MCF 10A (cell line): Measurements from ENCODE around the gene RAVER2. TPM values are rescaled to one million over a fixed set of nuclear protein-coding genes. Genes with fewer than 3 reads are reported as not detected.
A peak's percentile ranks its signal among the peaks of the same experiment; 100 is the strongest.
"Not testable (repeated sequence)": the region's sequence is repeated elsewhere in the genome, so short reads cannot be mapped to it uniquely, and the experiment has no call there.

ENCODE experiments used
- BruUV-seq: library from RNA; stranded (reverse); fragments of 400-500 nt; replicated peaks from 2 replicates; lab custom pipeline; 2021; lab: Mats Ljungman, UMichigan
- CTCF ChIA-PET: fragments of 300-600 bp; sonication (Branson Sonifier 250); formaldehyde crosslinking; extraction: SDS; loops from one replicate; lab custom pipeline; 2021; ENCODE audit warnings: antibody characterized with exemption, inconsistent platforms; lab: Yijun Ruan, JAX
- POLR2A ChIA-PET: fragments of 300-600, 350-650 bp; sonication (Branson Sonifier 250); formaldehyde crosslinking; extraction: SDS; loops from one replicate; lab custom pipeline; 2020; ENCODE audit warnings: antibody characterized with exemption, inconsistent platforms; lab: Yijun Ruan, JAX
- DNase-seq: peaks from one replicate; pipeline ENCODE4 v3.0.0-alpha.2; 2018; ENCODE audit not compliant: unreplicated experiment
- H3K27ac Mint-ChIP-seq: one replicate; pipeline ENCODE4 v1.8.0; 2022; ENCODE audit warnings: mild to moderate bottlenecking, low read depth, mixed read lengths; ENCODE audit not compliant: unreplicated experiment
- H3K27me3 Mint-ChIP-seq: one replicate; pipeline ENCODE4 v1.8.0; 2022; ENCODE audit warnings: mixed read lengths; ENCODE audit not compliant: insufficient read depth, unreplicated experiment
- H3K36me3 Mint-ChIP-seq: one replicate; pipeline ENCODE4 v1.8.0; 2022; ENCODE audit warnings: mild to moderate bottlenecking, moderate library complexity, mixed read lengths; ENCODE audit not compliant: insufficient read depth, unreplicated experiment
- H3K4me1 Mint-ChIP-seq: one replicate; pipeline ENCODE4 v1.8.0; 2022; ENCODE audit warnings: mixed read lengths; ENCODE audit not compliant: insufficient read depth, unreplicated experiment
- H3K4me3 Mint-ChIP-seq: one replicate; pipeline ENCODE4 v1.8.0; 2022; ENCODE audit warnings: mild to moderate bottlenecking, moderate library complexity, mixed read lengths; ENCODE audit not compliant: unreplicated experiment
- H3K9me3 Mint-ChIP-seq: one replicate; pipeline ENCODE4 v1.8.0; 2022; ENCODE audit warnings: mixed read lengths; ENCODE audit not compliant: unreplicated experiment
- intact Hi-C: fragments of 100-400 bp; cut with micrococcal nuclease; formaldehyde crosslinking; loops from 2 replicates; pipeline ENCODE4 v1.14.1; 2022
- total RNA-seq: library from RNA; stranded (reverse); gene quantifications from 2 replicates; pipeline ENCODE4 v1.2.3, GENCODE V29; 2022
- TF ChIP-seq, protein P1 (sequence below): fragments of 200-600 bp; IDR thresholded peaks from one replicate; pipeline ENCODE4 v1.8.0; 2022; ENCODE audit warnings: antibody characterized with exemption, mild to moderate bottlenecking; ENCODE audit not compliant: unreplicated experiment

Gene RAVER2
- total RNA-seq, 1 experiment from 2014 or later: 5.9 TPM

DNA sequence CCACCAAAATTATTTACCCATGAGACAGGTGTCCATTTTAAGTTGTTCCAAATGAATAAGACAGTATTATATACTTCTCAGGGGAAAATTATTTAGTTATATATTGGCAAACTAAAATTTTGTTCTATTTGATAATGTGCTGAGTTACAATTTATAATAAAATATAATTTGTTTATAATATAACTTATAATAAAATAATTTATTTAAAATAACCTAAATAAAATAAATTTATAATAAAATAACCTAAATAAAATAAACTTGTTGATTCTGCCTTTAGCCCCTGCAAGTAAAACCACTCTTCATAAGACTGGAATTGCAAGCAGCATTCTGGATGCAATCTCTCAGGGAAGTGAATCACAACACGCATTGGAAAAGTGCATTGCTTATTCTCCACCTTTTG is 69.6 kb downstream of the RAVER2 start:
- TF ChIP-seq, protein P1, sequence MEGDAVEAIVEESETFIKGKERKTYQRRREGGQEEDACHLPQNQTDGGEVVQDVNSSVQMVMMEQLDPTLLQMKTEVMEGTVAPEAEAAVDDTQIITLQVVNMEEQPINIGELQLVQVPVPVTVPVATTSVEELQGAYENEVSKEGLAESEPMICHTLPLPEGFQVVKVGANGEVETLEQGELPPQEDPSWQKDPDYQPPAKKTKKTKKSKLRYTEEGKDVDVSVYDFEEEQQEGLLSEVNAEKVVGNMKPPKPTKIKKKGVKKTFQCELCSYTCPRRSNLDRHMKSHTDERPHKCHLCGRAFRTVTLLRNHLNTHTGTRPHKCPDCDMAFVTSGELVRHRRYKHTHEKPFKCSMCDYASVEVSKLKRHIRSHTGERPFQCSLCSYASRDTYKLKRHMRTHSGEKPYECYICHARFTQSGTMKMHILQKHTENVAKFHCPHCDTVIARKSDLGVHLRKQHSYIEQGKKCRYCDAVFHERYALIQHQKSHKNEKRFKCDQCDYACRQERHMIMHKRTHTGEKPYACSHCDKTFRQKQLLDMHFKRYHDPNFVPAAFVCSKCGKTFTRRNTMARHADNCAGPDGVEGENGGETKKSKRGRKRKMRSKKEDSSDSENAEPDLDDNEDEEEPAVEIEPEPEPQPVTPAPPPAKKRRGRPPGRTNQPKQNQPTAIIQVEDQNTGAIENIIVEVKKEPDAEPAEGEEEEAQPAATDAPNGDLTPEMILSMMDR: no peak
- DNase-seq: no peak
- Mint-ChIP-seq H3K27ac (no peak overlapping the region), H3K4me3 (no peak overlapping the region), H3K9me3 (no peaks in the 10 kb centered on the region), H3K36me3 (no peaks in the 10 kb centered on the region), H3K4me1 (no peaks in the 10 kb centered on the region), H3K27me3 (no peaks in the 10 kb centered on the region)
- POLR2A ChIA-PET: no interaction called here
- CTCF ChIA-PET: interaction anchor here (0.6 kb wide), 1 partner anchor 111 kb away, joined by 4 read pairs; no protein-coding TSS in a partner anchor
- no TSS peak for BruUV-seq
- intact Hi-C loops: no loop called here

DNA sequence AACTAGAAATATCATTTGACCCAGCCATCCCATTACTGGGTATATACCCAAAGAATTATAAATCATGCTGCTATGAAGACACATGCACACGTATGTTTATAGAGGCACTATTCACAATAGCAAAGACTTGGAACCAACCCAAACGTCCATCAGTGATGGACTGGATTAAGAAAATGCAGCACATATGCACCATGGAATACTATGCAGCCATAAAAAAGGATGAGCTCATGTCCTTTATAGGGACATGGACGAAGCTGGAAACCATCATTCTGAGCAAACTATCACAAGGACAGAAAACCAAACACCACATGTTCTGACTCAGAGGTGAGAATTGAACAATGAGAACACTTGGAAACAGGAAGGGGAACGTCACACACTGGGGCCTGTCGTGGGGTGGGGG is 72.5 kb downstream of the RAVER2 start:
- not testable (repeated sequence) for H3K9me3 Mint-ChIP-seq, H3K4me3 Mint-ChIP-seq, BruUV-seq

DNA sequence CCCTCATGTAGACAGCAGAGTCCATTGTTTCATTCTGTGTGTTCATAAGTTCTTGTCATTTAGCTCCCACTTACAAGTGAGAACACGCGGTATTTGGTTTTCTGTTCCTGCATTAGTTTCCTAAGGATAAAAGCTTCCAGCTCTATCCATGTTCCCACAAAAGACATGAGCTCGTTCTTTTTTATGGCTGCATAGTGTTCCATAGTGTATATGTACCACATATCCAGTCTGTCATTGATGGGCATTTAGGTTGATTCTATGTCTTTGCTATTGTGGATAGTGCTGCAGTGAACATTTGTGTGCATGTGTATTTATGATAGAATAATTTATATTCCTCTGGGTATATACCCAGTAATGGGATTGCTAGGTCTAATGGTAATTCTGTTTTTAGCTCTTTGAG is 75.7 kb downstream of the RAVER2 start:
- CTCF ChIA-PET, BruUV-seq, H3K36me3 Mint-ChIP-seq, H3K27me3 Mint-ChIP-seq, H3K4me3 Mint-ChIP-seq, H3K9me3 Mint-ChIP-seq, DNase-seq, H3K27ac Mint-ChIP-seq: not testable (repeated sequence)
- intact Hi-C loops: loop anchor here (5.0 kb wide), 1 partner anchor 473 kb away; no protein-coding TSS in a partner anchor
- peaks cover 18% of the 10 kb centered on the region for H3K4me1 Mint-ChIP-seq
- POLR2A ChIA-PET: interaction anchor here (1.1 kb wide), 1 partner anchor 12 kb away, joined by 5 read pairs; no protein-coding TSS in a partner anchor

More for the DNA sequence above, 72.5 kb downstream of the RAVER2 start:
- H3K36me3 Mint-ChIP-seq, H3K4me1 Mint-ChIP-seq, DNase-seq, CTCF ChIA-PET, H3K27ac Mint-ChIP-seq, POLR2A ChIA-PET, H3K27me3 Mint-ChIP-seq, intact Hi-C loops: not testable (repeated sequence)

DNA sequence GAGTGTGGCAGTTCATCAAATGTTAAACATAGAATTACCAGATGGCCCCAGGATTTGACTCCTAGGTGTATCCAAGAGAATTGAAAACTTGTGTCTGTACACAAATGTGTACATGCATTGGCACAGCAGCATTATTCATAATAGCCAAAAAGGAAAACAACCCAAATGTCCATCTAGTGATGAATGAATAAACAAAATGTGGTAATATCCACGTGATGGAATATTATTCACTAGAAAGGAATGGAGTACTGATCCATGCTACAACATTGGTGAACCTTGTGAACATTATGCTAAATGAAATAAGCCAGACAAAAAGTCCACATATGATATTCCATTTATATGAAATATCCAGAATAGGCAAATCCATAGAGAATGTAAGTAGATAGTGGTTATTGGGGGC is 77.7 kb downstream of the RAVER2 start:
- ChIA-PET POLR2A (interaction anchor here (1.3 to 2.1 kb wide), 2 partner anchors 53 to 77 kb away, joined by 3 to 10 read pairs; no protein-coding TSS in a partner anchor), CTCF (interaction anchor here (0.9 to 3.6 kb wide), 13 partner anchors 11 to 554 kb away, joined by 3 to 36 read pairs (median 7); no protein-coding TSS in a partner anchor)
- Mint-ChIP-seq H3K4me1 (peaks cover 18% of the 10 kb centered on the region), H3K4me3 (no peak overlapping the region), H3K27me3 (no peaks in the 10 kb centered on the region), H3K27ac (peak overlapping the region; percentile 17), H3K9me3 (no peaks in the 10 kb centered on the region), H3K36me3 (peaks cover 7% of the 10 kb centered on the region)
- DNase-seq: peak; percentile 34
- TF ChIP-seq, protein P1: no peak
- no TSS peak for BruUV-seq
- intact Hi-C loops: loop anchor here (1.0 to 5.0 kb wide), 2 partner anchors 78 to 475 kb away; no protein-coding TSS in a partner anchor
